ENCODE measurements around the gene CCR7. TPM values are rescaled to one million over a fixed set of nuclear protein-coding genes. Genes with fewer than 3 reads are reported as not detected.

Gene CCR7
- total and polyA plus RNA-seq, 10 donors, result 29.0 to 79.1 (median 55.0) TPM

- H3K27ac ChIP-seq, result peak overlapping the region in 7 of 8 donors; percentile 76 to 91 (median 87)
- intact Hi-C loops (cut with DNase I; ENCODE audit: low total_unique reads), result loop anchor here (5.0 to 10.0 kb wide), 3 partner anchors 92 to 230 kb away; partner anchors contain the start of genes IGFBP4 and RARA
- DNase-seq, result peak; percentile 70
Measured at GRCh38 chr17:40534371-40535189, 30.7 kb downstream of the CCR7 start.

GRCh38 chr17:40533896-40534295 lies 31.4 kb downstream of the CCR7 start:
- H3K9me3 ChIP-seq, result no peaks in the 10 kb centered on the region
- DNase-seq, result peak; percentile 51
- TF ChIP-seq CTCF (IDR thresholded peaks at IDR 0.05 in 8 of 11, conservative IDR thresholded peaks at IDR 0.05 in 3 of 11) (no peak), POLR2AphosphoS5 (IDR thresholded peaks at IDR 0.05) (no peak), POLR2A (IDR thresholded peaks at IDR 0.05) (no peak)
- H3K36me3 ChIP-seq, result no peaks in the 10 kb centered on the region
- peaks cover 41 to 94% (median 80%) of the 10 kb centered on the region in 6 donors for H3K4me1 ChIP-seq
- H3K27ac ChIP-seq, result peak overlapping the region in 7 of 8 donors; percentile 36 to 91 (median 85)
- intact Hi-C loops (cut with DNase I; ENCODE audit: low total_unique reads), result loop anchor here (5.0 to 10.0 kb wide), 3 partner anchors 92 to 229 kb away; partner anchors contain the start of genes IGFBP4 and RARA
- 61 to 73% (median 67%) methylated on average over 4 of the region's 4 CpGs for WGBS, 5 donors
- no peaks in the 10 kb centered on the region for H3K27me3 ChIP-seq (replicated peaks in 1 of 7)
- no peak overlapping the region for H3K4me3 ChIP-seq

More at GRCh38 chr17:40534371-40535189, 30.7 kb downstream of the CCR7 start:
- no peaks in the 10 kb centered on the region for H3K9me3 ChIP-seq
- peaks cover 45 to 95% (median 83%) of the 10 kb centered on the region in 6 donors for H3K4me1 ChIP-seq
- H3K36me3 ChIP-seq, result no peaks in the 10 kb centered on the region
- no peaks in the 10 kb centered on the region for H3K27me3 ChIP-seq (replicated peaks in 1 of 7)
- TF ChIP-seq CTCF (IDR thresholded peaks at IDR 0.05 in 8 of 11, conservative IDR thresholded peaks at IDR 0.05 in 3 of 11) (peak in 1 of 11 experiments; percentile 8), POLR2AphosphoS5 (IDR thresholded peaks at IDR 0.05) (no peak)
- WGBS, 5 donors, result 86 to 92% (median 88%) methylated on average over 11 of the region's 11 CpGs
- no peak overlapping the region for H3K4me3 ChIP-seq

- H3K36me3 ChIP-seq, result no peaks in the 10 kb centered on the region
- intact Hi-C loops (cut with DNase I; ENCODE audit: low total_unique reads), result loop anchor here (5.0 to 10.0 kb wide), 3 partner anchors 90 to 228 kb away; partner anchors contain the start of genes IGFBP4 and RARA
- H3K27me3 ChIP-seq (replicated peaks in 1 of 7), result no peaks in the 10 kb centered on the region
- WGBS, 5 donors, result 40 to 47% (median 41%) methylated on average over 6 of the region's 6 CpGs
- peak overlapping the region in 7 of 8 donors; percentile 22 to 91 (median 46) for H3K27ac ChIP-seq
- peaks cover 33 to 94% (median 69%) of the 10 kb centered on the region in 6 donors for H3K4me1 ChIP-seq
- no peak overlapping the region for H3K4me3 ChIP-seq
- DNase-seq, result peak; percentile 22
- H3K9me3 ChIP-seq, result no peaks in the 10 kb centered on the region
- TF ChIP-seq POLR2AphosphoS5 (IDR thresholded peaks at IDR 0.05) (no peak), POLR2A (IDR thresholded peaks at IDR 0.05) (no peak), CTCF (IDR thresholded peaks at IDR 0.05 in 8 of 11, conservative IDR thresholded peaks at IDR 0.05 in 3 of 11) (no peak)
Measured at GRCh38 chr17:40532520-40533253, 32.6 kb downstream of the CCR7 start.

All from spleen (tissue), 11 donors.